HG03565 (cell line): ENCODE results near the gene TRPC1.
"Not testable (repeated sequence)": the region's sequence is repeated elsewhere in the genome, so short reads cannot be mapped to it uniquely, and the experiment has no call there.

ENCODE experiments used
- ATAC-seq: cut with Tn5 transposase; IDR thresholded peaks from one replicate; pipeline ENCODE4 v1.9.1; 2021; ENCODE audit warnings: mild to moderate bottlenecking, moderate library complexity; ENCODE audit not compliant: unreplicated experiment

TRPC1 gene

DNA sequence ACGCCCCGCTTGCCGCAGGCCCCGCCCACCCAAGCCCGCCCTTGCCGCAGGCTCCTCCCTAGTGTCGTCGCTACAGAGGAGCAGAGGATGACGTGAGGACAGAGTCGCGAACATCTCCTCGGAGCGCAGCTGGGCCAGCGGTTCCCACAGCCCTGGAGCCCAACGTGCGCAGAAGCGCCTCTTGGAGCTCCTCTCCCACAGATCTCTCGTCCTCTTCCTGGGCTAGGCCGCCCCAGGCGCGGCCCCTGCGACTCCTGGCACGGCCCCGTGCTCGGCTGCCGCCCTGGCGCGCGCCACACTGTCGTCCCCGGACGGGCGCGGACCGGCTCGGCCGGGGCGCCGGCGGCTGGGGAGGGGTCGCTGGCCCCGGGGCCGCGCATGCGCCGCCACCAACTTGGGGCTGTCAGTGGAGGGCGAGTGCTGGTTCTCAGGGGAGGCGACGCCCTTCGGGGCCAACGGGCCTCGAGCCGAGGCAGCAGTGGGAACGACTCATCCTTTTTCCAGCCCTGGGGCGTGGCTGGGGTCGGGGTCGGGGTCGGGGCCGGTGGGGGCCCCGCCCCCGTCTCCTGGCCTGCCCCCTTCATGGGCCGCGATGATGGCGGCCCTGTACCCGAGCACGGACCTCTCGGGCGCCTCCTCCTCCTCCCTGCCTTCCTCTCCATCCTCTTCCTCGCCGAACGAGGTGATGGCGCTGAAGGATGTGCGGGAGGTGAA is at the start of gene TRPC1:
TSS of gene TRPC1 (plus strand) at position 67 of the 714 bp plus-strand sequence. CDS start at position 593, 526 bp downstream.
- peak; percentile 83 for ATAC-seq

DNA sequence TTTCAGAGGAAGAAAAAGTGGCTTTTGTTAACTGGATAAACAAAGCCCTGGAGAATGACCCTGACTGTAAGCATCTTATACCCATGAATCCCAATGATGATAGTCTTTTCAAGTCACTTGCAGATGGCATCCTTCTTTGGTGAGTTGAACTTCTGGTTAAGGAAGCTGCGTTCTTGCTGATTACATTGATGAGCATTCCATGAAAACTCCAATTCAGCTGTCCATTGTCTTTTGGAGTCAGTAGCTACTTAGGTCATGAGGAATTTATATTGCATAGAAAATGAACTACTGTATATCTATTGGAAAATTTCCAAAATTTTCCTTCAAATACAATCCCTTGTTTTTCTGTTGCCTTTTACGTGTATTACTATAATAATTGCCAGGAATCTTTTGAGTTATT is 47.7 kb upstream of the TRPC1 start:
- no peak for ATAC-seq

DNA sequence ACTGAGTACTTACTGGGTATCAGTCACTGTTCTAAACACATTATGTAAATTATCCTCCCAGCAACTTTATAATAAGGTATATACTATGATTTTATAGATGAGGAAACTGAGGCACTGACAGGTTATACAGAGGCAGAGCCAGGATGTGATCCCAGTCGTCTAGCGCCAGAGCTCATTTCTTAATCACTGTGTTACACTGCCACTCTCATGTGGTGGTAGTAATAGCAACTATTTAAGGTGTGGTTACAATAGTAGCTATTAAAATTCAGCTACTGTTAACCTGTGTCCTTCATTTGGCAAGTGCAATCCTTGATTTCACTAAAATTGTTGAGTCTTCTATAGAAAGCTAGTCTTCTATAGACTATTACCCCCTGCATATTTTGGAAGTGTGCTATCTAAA is 43.1 kb upstream of the TRPC1 start:
- ATAC-seq: no peak

DNA sequence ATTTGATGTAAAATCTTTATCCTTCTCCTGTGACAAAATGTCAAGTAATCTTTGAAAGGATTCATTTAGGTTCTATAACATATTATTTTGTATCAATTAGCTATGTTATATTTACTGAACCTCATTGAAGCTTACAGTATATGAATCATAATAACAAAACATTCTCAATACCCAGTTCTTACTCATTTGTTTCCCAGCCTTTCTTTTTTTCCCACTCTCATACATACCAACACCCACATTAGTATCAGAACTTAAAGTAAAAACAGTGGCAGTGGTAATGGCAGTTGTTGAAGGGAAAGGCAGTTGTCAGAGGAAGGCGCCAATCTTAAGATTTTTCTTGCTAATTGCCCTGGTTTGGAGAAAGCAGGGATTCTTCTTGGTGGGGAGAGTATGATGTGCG is 33.2 kb upstream of the TRPC1 start:
- no peak for ATAC-seq

DNA sequence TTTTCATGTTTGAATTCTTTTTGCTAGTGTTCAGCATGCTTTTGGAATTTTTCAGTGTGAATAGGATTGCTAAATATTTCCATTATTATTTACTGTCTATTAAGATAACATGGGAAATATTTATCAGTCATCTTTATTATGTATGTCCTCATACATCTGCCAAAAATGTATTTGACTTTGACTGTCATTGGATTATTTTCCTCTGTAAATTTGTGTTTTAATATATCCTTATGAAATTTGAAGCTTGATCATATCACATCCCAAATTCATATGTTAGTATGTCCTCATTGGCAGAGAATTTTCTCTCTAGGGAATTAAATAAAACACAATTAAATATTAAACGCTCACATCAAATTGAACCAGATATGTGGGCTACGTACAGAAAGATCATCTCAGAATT is 32.3 kb upstream of the TRPC1 start:
- no peak for ATAC-seq

DNA sequence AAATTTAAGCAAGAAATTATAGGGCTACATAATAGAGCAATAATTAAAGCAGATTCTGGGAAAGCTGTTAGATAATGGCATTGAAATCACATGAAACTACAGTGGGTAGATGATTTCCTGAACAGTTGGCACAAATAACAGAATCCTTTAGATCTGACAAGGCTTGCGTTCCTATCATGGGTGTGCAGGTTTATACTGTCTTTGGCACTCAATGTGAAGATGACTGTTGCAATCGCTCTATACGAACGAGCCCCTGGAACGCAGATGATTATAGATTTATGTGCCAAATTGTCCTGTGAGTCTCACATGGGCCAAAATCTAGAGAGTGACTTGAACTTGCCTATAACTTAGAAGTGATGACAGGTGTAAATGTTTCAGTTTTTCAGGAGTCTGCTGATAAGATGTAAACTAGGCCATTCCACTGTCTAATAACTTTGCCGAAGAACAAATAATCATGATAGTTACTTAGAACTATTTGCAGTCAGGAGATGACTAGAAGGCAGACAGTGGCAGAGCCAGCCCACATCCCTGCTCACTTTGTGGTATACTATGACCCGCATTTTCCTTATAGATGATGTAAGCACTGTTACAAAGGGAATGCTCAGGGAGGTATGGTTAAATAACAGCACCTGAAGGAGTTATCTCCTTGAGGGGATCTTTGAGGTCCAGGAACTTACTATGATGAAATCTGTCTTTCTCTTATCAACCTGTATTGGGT is 30.5 kb upstream of the TRPC1 start:
- ATAC-seq: no peak

DNA sequence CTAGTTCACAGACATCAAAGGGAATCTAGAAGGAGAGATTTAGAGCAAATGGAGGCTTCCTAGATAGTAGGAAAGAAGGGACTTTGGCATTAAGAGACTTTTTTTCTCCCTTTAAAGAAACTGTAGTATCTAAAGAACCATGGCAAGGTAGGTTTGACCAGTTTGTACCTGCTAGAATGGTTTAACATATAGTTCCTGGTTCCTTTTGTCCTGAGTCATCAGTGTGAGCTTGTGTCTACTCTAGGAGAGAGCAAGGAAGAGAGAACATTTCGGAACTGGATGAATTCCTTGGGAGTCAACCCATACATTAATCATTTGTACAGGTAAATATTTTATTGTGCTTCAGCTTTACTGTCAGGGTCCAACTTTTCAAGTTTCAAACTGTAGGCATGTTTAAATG is 29.6 kb upstream of the TRPC1 start:
- no peak for ATAC-seq

DNA sequence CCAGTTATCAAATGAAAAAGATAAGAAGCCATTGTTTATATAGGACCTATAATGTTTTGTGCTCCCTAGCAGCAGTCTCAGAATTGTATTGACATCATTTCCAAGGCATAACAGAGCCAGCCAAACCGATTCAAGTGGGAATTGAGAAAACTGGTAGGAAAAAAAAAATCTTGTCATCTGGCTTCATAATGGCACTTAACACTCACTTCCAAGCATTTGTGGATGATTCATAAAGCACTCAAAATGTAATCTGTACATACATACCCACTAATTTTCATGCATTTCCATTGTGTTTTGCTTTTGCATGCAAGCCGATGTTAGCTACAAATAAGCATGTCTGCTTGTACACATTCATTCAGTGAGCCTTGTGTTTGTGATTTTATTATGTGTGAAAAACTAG is 18.6 kb upstream of the TRPC1 start:
- no peak for ATAC-seq

DNA sequence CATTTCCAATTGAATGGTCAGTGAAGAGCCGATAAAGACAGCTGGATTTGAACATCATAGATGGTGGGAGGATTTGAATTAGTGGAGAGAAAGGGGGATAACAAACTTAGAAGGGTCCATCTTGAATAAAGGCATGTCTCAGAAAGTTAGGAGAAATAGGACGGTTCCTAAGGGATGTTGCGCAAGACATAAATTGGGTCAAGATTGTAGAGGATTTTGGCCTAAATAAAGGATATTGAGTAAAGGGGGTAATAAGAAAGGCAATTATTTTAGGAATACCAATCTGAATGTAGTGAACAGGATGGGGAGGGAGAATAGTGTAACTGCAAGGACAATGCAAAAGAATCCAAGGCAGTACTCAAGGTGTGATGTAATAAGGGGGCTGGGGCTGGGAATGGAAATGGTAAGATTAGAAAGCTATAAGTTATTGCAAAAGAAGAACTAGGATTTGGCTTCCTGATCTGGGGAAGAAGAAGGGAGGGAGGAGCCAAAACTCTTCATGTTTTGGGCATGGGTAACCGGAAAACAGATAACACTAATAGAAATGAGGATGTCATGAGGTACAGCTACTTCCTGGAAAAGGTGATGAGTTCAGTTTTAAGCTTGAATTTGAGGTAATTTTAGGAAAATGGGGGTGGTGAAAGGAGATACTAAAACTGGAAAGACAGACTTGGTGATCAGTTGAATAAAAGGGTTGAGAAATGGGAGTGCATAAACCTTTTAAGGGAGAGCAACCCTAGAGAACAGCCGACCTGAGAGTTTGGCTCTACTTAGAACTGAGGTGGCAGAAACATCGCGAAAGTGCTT is 17.3 kb upstream of the TRPC1 start:
- no peak for ATAC-seq

DNA sequence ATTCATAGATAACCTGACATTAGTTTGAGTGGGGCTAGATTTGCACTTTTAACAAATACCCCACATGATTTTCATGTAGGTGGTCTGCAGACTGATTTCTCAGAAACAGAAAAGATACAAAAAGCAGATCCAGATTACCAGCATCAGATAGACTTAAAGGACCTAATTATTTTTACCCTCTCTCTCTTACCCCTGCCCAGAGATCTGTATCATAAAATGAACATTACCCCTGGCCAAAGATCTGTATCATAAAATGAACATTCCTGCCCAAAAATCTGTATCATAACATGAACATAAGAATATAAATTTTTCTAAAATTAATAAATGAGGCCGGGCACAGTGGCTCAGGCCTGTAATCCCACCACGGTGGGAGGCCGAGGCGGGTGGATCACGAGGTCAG is 14.6 kb upstream of the TRPC1 start:
- no peak for ATAC-seq

DNA sequence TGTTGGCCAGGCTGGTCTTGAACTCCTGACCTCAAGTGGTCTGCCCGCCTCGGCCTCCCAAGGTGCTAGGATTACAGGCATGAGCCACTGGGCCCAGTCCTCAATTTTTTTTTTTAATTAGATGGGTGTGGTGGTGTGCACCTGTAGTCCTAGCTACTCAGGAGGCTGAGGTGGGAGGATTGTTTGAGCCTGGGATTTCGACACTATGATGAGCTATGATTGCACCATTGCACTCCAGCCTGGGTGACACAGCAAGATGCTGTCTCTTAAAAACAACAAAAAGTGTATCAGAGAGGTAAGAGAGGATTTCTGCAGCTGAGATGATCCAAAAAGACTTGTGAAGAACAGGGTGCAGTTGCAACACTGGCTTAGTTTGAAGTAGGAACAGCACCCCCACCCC is 9.0 kb upstream of the TRPC1 start:
- ATAC-seq: not testable (repeated sequence)

DNA sequence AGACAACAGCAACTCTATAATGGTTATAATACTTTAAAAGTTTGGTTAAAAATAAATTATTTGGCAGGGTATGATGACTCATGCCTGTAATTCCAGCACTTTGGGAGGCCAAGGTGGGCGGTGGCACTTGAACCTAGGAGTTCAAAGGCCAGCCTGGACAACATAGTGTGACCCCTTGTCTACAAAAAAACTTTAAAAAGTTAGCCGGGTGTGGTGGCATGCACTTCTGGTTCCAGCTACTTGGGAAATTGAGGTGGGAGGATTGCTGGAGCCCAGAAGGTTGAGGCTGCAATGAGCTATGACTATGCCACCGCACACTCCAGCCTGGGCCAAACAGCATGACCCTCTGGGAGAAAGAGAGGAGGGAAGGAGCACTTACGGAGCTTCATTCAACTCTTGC is 7.7 kb upstream of the TRPC1 start:
- no peak for ATAC-seq

DNA sequence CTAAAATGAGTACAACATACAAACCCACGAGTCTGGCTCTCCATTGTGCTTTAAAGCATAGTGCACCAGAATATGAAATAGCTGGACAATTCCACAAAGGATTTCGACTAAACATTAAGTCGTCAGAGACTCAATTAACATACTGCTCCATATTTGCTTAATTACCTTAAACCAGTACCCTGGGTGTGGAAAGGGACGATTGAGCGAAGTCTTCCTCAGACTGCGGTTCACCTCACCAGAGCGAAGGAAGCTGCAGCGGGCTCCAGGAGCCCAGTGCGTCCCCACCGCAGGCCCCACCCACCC is 218 bp upstream of the TRPC1 start:
- ATAC-seq: no peak

DNA sequence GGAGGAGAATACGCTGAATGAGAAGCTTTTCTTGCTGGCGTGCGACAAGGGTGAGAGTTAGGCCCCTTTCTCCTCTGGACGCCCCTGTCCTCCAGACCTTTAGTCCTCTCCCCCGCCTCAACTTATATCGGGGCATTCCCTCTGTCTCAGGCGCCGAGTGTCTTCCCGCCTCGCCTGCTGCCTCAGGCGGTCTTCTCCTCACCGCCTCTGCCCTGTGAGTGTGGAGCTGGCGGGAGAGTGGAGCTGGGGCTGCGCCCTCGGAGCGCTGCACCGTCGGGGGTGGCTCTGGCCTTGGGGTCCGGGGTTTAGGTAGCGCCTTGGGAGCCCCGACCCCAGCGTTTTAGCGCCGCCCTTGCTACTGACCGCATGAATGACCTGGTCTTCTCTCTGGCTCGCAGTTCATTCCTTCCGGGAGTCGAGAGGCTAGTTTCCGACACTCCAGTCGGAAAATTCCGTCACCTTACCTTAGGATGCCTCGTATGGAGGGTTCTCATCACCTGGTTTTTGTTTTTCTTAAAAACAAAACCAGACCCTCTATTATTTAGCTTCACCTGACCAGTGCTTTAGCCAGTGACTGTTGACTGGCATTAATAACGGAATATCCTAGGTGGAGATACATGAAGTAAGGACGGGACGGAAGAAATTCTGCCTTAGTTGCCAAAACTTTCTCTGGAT is 985 bp downstream of the TRPC1 start:
- no peak for ATAC-seq

DNA sequence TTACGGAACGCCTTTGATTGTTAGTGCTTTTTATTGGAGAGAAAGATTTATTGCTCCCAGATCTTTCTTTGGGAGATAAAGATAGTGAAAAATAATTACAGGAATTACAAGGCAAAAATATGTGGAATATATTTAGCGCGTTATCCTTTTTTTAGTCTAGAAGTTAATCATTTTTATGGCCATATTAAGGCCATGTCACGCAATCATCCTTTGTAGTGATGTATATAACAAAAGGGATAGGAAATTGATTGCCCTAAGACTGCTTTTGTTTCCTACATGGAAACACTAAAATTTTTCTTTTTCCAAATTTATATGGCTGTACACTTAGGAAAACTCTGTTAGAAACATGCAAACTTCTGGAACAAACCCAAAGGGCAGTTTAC is 1.5 kb downstream of the TRPC1 start:
- no peak for ATAC-seq

DNA sequence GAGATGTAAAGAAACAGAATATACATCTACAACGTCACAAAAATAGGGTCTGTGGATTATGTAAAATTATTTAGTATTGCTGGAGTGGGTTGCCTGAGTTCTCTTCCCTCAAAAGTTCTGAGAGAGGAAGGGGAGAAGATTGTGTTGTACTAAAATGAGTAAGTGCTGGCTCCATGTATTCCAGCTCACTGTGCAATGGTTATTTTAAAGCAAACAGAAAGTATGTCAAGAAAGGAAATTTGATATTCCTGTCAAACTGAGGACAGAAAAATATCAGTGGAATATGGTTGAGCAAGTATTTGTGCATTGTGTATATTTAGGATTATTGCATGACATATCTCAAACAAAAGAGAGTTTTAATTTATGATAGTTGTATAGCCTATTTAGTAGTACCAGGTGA is 2.2 kb downstream of the TRPC1 start:
- no peak for ATAC-seq

DNA sequence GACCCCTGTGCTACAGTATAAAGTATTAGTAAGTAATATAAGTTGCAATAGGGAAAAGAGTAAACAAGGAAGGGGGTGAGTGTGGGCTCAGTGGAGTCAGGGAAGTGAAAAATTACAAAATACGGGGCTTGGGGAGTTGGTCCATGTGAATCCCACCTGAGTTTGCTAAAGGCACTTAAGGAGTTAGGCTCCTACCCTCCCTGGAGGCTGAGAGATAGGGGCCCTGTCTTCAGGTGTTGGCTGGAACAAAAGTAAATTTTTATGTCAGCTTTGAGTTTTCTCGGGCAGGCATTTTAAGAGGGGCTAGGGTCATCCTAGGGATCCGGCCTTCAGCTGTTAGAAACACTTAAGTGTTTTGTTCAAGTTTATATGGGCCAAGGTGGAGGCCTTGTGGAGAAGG is 8.2 kb downstream of the TRPC1 start:
- ATAC-seq: no peak

DNA sequence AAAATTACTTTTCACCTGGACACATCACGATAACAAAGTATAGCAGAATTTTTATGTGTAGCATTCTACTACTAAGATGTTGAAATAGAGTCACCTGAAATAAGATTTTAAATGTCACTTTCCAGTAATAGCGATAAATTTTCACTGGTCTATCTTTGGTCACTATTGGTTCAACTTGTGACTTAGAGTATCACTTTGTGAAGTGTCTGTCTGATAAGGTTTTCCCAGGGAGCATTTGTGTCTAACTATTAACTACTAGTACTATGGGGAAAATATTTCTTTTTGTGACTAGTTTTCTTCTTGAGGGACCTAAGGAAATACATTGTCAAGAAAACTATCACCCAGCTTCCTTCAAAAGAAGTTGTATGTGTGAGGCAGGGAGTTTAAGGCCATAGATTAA is 11.0 kb downstream of the TRPC1 start:
- no peak for ATAC-seq

DNA sequence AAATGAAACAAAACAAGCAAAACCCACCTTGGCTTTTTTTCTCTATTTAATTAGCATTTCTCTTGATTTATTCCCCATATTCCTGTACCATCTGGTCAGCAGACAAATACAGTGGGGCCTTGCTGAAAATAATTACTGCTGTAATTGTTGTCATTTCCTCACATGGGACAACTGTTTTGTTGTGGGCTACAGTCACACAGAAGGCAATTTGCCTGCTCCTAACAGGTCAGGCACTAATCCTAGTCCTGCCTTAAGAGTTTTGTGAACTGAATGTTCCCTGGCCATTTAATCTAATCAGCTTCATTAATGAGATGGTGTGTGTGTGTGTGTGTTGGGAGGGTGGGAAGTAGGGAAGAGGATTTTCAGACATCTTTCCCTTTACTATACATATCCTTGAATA is 11.6 kb downstream of the TRPC1 start:
- no peak for ATAC-seq

DNA sequence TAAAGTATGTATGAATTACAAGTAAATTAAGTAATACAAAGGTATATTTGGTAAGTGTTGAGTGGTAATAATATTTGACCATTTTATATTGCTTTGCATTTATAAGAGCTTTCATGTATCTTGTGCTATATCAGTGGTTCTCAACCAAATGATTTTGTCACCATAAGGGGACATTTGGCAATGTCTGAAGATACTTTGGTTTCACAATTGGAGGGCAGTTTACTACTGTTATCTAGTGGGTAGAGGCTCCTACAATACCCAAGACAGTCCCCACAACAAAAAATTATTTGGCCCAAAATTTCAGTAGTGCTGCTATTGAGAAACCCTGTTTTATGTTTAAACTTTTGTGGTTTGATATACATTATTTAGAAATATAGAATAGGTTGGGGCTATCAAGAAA is 14.6 kb downstream of the TRPC1 start:
- ATAC-seq: no peak

DNA sequence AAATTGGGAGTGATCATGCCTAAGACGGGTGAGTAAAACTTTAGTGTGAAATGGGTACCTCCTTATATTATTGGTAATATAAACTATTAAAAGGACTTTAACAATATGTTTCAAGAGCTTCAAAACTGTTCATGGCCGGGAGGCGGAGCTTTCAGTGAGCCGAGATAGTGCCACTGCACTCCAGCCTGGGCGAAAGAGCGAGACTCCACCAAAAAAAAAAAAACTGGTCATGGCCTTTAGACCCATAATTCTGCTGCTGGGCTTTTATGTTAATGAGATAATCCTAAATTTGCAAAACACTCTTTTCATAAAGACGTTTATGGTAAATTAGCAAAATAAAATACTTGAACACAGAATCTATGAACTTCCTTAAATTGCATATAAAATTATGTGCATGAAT is 22.8 kb downstream of the TRPC1 start:
- ATAC-seq: no peak

DNA sequence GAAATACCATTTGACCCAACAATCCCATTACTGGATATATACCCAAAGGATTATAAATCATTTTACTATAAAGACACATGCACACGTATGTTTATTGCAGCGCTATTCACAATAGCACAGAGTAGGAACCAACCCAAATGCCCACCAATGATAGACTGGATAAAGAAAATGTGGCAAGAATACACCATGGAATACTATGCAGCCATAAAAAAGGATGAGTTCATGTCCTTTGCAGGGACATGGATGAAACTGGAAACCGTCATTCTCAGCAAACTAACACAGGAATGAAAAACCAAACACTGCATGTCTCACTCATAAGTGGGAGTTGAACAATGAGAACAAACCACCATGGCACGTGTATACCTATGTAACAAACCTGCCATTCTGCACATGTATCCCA is 26.7 kb downstream of the TRPC1 start:
- ATAC-seq: not testable (repeated sequence)
